SU-DHL-6 (cell line): ENCODE data around the gene CDC42EP3.

ENCODE experiments used
- H2AFZ ChIP-seq: fragments of 200-600 bp; sonication (generic); 2 replicates; pipeline ENCODE4 v1.6.1; 2014; ENCODE audit warnings: low read depth, mild to moderate bottlenecking, moderate library complexity, mixed read lengths, antibody characterized with exemption, low read length; ENCODE audit not compliant: severe bottlenecking
- H3F3A ChIP-seq: fragments of 200-600 bp; shearing (Covaris generic); 2 replicates; pipeline ENCODE4 v1.6.0; 2016; ENCODE audit warnings: antibody characterized with exemption, mild to moderate bottlenecking; ENCODE audit not compliant: insufficient read depth
- H3K27ac ChIP-seq: fragments of 200-600 bp; sonication (generic); 2 replicates; pipeline ENCODE4 v1.5.1; 2016; ENCODE audit warnings: low read depth, mild to moderate bottlenecking, low read length, moderate library complexity, mixed read lengths
- H3K27me3 ChIP-seq: fragments of 200-600 bp; sonication (generic), shearing (Covaris generic); 2 replicates; pipeline ENCODE4 v1.6.0; 2014; ENCODE audit warnings: mild to moderate bottlenecking, low read length
- H3K36me3 ChIP-seq: fragments of 200-600 bp; sonication (generic); 2 replicates; pipeline ENCODE4 v1.6.1; 2014; ENCODE audit warnings: mild to moderate bottlenecking, low read length, mixed read lengths
- H3K4me2 ChIP-seq: fragments of 300-600, 200-600 bp; shearing (Covaris generic), sonication (generic); 2 replicates; pipeline ENCODE4 v1.6.0; 2014; ENCODE audit warnings: low read length, low read depth, mild to moderate bottlenecking; ENCODE audit not compliant: poor library complexity, severe bottlenecking
- H3K4me3 ChIP-seq: fragments of 200-600 bp; sonication (generic); 2 replicates; pipeline ENCODE4 v1.5.1; 2014; ENCODE audit warnings: antibody characterized with exemption, low read length, mild to moderate bottlenecking, mixed read lengths; ENCODE audit not compliant: insufficient read depth, poor library complexity, severe bottlenecking
- H3K79me2 ChIP-seq: fragments of 200-600 bp; sonication (generic); 2 replicates; pipeline ENCODE4 v1.6.1; 2014; ENCODE audit warnings: mild to moderate bottlenecking, low read length, moderate library complexity; ENCODE audit not compliant: insufficient read depth
- H3K9ac ChIP-seq: fragments of 200-600 bp; sonication (generic); 2 replicates; pipeline ENCODE4 v1.7.0; 2014; ENCODE audit warnings: mild to moderate bottlenecking, low read length
- H3K9me2 ChIP-seq: fragments of 200-600 bp; sonication (generic); replicated peaks from 2 replicates; pipeline ENCODE4 v1.6.1; 2014; ENCODE audit warnings: low read length; ENCODE audit not compliant: insufficient read depth
- H3K9me3 ChIP-seq: fragments of 200-600 bp; sonication (generic); 2 replicates; pipeline ENCODE4 v1.6.1; 2014; ENCODE audit warnings: low read length, mixed read lengths; ENCODE audit not compliant: insufficient read depth
- H4K20me1 ChIP-seq: fragments of 200-600 bp; sonication (generic); 2 replicates; pipeline ENCODE4 v1.6.1; 2014; ENCODE audit warnings: low read depth, mild to moderate bottlenecking, antibody characterized with exemption, low read length, moderate library complexity, mixed read lengths
- EZH2phosphoT487 ChIP-seq: fragments of 200-600 bp; sonication (generic), shearing (Covaris generic); conservative IDR thresholded peaks from 2 replicates; pipeline ENCODE4 v1.6.1; 2018; ENCODE audit warnings: mild to moderate bottlenecking, antibody characterized with exemption, low read length, moderate library complexity, mixed read lengths
- TF ChIP-seq, protein P1 (sequence below): fragments of 200-600 bp; sonication (generic); IDR thresholded peaks from one replicate; pipeline ENCODE4 v1.5.1; 2017; ENCODE audit warnings: antibody characterized with exemption, mild to moderate bottlenecking, low read length, moderate library complexity; ENCODE audit not compliant: insufficient read depth, poor library complexity, severe bottlenecking

The CDC42EP3 gene

DNA sequence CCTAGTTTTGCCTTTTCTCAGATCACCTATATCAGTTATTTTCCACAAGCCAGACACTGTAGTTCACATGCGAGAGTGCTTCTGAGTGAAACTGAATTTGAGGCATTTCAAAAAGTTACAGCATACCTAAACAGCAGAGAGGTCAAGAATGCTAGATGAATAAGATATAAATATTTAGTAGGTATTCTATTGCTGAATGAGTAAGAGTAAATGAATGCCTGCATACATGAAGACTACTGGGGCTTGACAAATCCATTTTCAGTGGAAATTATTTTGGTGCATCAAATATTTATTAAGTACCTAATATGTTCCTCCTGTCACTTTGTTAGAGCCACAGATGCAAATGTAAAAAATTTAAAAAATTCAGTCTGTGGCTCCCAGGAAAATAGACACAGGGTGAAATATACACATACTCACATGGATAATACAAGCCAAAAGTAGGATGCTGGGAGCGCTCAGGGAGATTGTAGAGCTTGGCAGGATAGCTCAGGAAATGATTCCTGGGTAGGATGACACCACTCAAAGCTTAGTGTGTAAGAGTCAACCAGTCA is 27.6 kb upstream of the CDC42EP3 start:
- Histone ChIP-seq H2AFZ (no peak overlapping the region), H3K4me2 (no peak overlapping the region), H3K9me2 (no peaks in the 10 kb centered on the region), H3K9me3 (no peaks in the 10 kb centered on the region), H3K27me3 (no peaks in the 10 kb centered on the region), H3K27ac (no peak overlapping the region), H3K79me2 (no peaks in the 10 kb centered on the region), H3K4me3 (no peak overlapping the region), H3K36me3 (no peaks in the 10 kb centered on the region), H3F3A (no peaks in the 10 kb centered on the region), H3K9ac (no peak overlapping the region), H4K20me1 (no peaks in the 10 kb centered on the region)
- TF ChIP-seq, protein P1, sequence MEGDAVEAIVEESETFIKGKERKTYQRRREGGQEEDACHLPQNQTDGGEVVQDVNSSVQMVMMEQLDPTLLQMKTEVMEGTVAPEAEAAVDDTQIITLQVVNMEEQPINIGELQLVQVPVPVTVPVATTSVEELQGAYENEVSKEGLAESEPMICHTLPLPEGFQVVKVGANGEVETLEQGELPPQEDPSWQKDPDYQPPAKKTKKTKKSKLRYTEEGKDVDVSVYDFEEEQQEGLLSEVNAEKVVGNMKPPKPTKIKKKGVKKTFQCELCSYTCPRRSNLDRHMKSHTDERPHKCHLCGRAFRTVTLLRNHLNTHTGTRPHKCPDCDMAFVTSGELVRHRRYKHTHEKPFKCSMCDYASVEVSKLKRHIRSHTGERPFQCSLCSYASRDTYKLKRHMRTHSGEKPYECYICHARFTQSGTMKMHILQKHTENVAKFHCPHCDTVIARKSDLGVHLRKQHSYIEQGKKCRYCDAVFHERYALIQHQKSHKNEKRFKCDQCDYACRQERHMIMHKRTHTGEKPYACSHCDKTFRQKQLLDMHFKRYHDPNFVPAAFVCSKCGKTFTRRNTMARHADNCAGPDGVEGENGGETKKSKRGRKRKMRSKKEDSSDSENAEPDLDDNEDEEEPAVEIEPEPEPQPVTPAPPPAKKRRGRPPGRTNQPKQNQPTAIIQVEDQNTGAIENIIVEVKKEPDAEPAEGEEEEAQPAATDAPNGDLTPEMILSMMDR: no peak
- no peak for TF ChIP-seq EZH2phosphoT487

DNA sequence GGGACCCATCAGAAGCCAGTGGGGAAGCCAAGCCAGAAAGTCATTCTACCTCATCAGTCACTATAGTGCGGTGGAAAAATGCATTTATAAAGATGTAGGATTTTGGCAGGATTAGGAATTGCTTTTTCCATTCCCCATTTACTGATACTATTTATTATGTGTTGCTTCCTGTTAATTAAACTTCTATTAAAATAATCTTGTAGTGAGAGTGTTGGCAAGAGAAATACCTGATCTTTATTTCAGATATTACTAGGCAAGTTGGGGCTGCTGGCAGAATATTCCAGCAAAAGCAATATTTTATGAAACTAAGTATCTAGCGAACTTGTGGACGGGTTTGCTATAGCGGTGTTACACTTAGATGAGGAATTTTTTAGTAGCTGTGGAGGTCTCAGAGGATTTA is 23.9 kb upstream of the CDC42EP3 start:
- H3K79me2 ChIP-seq: no peaks in the 10 kb centered on the region
- no peaks in the 10 kb centered on the region for H3F3A ChIP-seq
- H2AFZ ChIP-seq: no peak overlapping the region
- no peak overlapping the region for H3K4me2 ChIP-seq
- H3K4me3 ChIP-seq: no peak overlapping the region
- no peaks in the 10 kb centered on the region for H4K20me1 ChIP-seq
- no peaks in the 10 kb centered on the region for H3K27me3 ChIP-seq
- no peak overlapping the region for H3K9ac ChIP-seq
- H3K27ac ChIP-seq: no peak overlapping the region
- no peaks in the 10 kb centered on the region for H3K9me2 ChIP-seq
- no peak for TF ChIP-seq EZH2phosphoT487
- TF ChIP-seq, protein P1: no peak
- H3K36me3 ChIP-seq: no peaks in the 10 kb centered on the region
- H3K9me3 ChIP-seq: no peaks in the 10 kb centered on the region

DNA sequence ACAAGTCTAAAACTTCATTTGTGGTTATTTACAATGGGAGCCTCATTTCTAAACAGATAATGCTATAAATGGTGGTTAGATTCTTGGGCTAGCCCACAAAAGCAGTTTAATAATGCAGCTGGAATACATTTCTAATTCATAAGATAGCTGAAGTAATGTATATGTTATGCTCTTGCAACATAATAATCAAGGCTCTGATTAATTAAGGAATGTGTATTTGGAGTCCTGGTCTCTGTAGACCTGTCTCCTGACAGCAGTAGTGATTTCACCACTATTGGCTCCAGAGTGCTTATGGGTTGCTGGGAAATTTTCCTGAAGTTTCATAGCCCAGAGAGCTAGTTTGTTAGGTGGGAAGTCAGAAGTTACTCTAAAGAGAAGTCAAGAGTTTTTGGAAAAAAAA is 21.3 kb upstream of the CDC42EP3 start:
- Histone ChIP-seq H3K9ac (no peak overlapping the region), H3K79me2 (no peaks in the 10 kb centered on the region), H3K9me3 (no peaks in the 10 kb centered on the region), H3K27me3 (no peaks in the 10 kb centered on the region), H3K36me3 (no peaks in the 10 kb centered on the region), H3K9me2 (no peaks in the 10 kb centered on the region), H4K20me1 (no peaks in the 10 kb centered on the region), H3K27ac (no peak overlapping the region), H3K4me3 (no peak overlapping the region), H3K4me2 (no peak overlapping the region), H3F3A (no peaks in the 10 kb centered on the region), H2AFZ (no peak overlapping the region)
- TF ChIP-seq, protein P1: no peak
- no peak for TF ChIP-seq EZH2phosphoT487
